HG03575 (cell line): ENCODE data around the gene TCL1A.

ENCODE experiments used
- ATAC-seq: cut with Tn5 transposase; IDR thresholded peaks from one replicate; pipeline ENCODE4 v1.9.1; 2021; ENCODE audit not compliant: unreplicated experiment, insufficient number of reproducible peaks, low FRiP score; ENCODE audit errors: extremely low read depth

The TCL1A gene

GRCh38 chr14:95711476-95712176 lies 2.3 kb downstream of the TCL1A start:
- ATAC-seq = no peak

- no peak for ATAC-seq
Measured at GRCh38 chr14:95710106-95710505, 3.8 kb downstream of the TCL1A start.

GRCh38 chr14:95707327-95707726 lies 6.6 kb downstream of the TCL1A start:
- no peak for ATAC-seq

- ATAC-seq = no peak
Measured at GRCh38 chr14:95705518-95705917, 8.4 kb downstream of the TCL1A start.

- ATAC-seq = no peak
Measured at GRCh38 chr14:95703805-95704204, 10.1 kb downstream of the TCL1A start.

GRCh38 chr14:95703341-95703740 lies 10.6 kb downstream of the TCL1A start:
- no peak for ATAC-seq

- no peak for ATAC-seq
Measured at GRCh38 chr14:95701846-95702221, 12.1 kb downstream of the TCL1A start.

- ATAC-seq = no peak
Measured at GRCh38 chr14:95700221-95700976, 13.5 kb downstream of the TCL1A start.

- no peak for ATAC-seq
Measured at GRCh38 chr14:95699412-95699811, 14.5 kb downstream of the TCL1A start.

- ATAC-seq = no peak
Measured at GRCh38 chr14:95698287-95698686, 15.6 kb downstream of the TCL1A start.

GRCh38 chr14:95697764-95698163 lies 16.2 kb downstream of the TCL1A start:
- ATAC-seq = no peak

- ATAC-seq = no peak
Measured at GRCh38 chr14:95696741-95697140, 17.2 kb downstream of the TCL1A start.

GRCh38 chr14:95695913-95696312 lies 18.0 kb downstream of the TCL1A start:
- no peak for ATAC-seq

GRCh38 chr14:95695051-95695450 lies 18.9 kb downstream of the TCL1A start:
- no peak for ATAC-seq

- no peak for ATAC-seq
Measured at GRCh38 chr14:95692109-95692508, 21.8 kb downstream of the TCL1A start.

- ATAC-seq = no peak
Measured at GRCh38 chr14:95691591-95691990, 22.3 kb downstream of the TCL1A start.

GRCh38 chr14:95690815-95691214 lies 23.1 kb downstream of the TCL1A start:
- ATAC-seq = no peak

GRCh38 chr14:95689441-95689840 lies 24.5 kb downstream of the TCL1A start:
- ATAC-seq = no peak

GRCh38 chr14:95686935-95687334 lies 27.0 kb downstream of the TCL1A start:
- ATAC-seq = no peak
